GM06990 (cell line): Measurements from ENCODE around the gene GRK1.

ENCODE experiments used
- DNase-seq: peaks from one replicate; pipeline ENCODE4 v3.0.0-alpha.2; 2011; ENCODE audit not compliant: insufficient read length; ENCODE audit errors: extremely low read depth
- H3K27me3 ChIP-seq: replicated peaks from 2 replicates; pipeline ENCODE4 v1.6.0; 2011; ENCODE audit warnings: low read length; ENCODE audit not compliant: control insufficient read depth, insufficient read depth
- H3K36me3 ChIP-seq: 2 replicates; pipeline ENCODE4 v1.5.1; 2011; ENCODE audit warnings: low read length; ENCODE audit not compliant: control insufficient read depth, insufficient read depth
- H3K4me3 ChIP-seq: replicated peaks from 2 replicates; pipeline ENCODE4 v1.5.1; 2011; ENCODE audit warnings: low read depth, mild to moderate bottlenecking, control low read depth, low read length
- TF ChIP-seq, protein P1 (sequence below): IDR thresholded peaks from 2 replicates; pipeline ENCODE4 v1.5.1; 2011; ENCODE audit warnings: low read length, control low read depth, mild to moderate bottlenecking, inconsistent platforms; ENCODE audit not compliant: insufficient read depth, poor library complexity, severe bottlenecking

The GRK1 gene

DNA sequence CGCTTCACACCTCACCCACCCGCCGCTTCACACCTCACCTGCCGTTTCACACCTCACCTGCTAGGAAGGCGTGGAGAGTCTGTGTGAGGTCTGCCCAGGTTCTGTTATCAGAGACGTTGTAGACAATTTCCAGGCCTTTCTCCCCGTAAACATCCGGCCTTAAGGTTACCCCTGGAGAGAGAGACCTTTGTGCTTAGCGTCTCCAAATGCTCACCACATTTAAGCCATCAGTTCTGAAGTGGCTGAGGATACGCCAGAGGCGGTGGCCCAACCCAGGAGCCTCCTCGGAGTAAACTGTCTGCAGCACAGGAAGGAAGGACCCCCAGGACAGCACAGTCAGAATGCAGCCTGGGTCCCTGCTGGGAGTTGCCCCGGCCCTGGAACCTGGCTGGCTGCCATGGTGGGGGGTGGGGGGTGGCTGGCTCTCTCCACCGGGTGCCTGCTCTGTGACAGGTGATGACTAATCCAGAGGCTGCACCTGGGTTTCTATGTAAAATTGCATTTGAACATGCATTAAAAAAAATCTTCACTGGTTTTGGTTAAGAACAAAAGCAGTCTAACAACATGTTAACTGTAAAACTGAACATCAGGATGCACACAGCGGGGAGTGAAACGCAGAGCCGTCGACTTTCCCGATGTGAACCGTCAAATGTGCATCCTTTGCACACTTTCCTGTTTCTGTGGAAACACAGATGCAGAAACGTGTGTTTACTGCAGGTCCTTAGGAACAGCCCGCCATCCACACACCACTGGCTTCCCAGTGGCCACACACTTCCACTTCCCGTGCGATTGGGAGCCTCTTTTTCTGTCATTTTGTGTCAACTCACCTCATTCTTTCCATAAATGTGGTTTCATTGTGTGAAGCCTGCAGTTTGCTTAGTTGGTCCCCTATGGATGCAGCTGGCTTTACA, 13.5 kb upstream of the GRK1 start:
- Histone ChIP-seq H3K27me3 (no peaks in the 10 kb centered on the region), H3K4me3 (no peak overlapping the region), H3K36me3 (no peaks in the 10 kb centered on the region)
- TF ChIP-seq, protein P1, sequence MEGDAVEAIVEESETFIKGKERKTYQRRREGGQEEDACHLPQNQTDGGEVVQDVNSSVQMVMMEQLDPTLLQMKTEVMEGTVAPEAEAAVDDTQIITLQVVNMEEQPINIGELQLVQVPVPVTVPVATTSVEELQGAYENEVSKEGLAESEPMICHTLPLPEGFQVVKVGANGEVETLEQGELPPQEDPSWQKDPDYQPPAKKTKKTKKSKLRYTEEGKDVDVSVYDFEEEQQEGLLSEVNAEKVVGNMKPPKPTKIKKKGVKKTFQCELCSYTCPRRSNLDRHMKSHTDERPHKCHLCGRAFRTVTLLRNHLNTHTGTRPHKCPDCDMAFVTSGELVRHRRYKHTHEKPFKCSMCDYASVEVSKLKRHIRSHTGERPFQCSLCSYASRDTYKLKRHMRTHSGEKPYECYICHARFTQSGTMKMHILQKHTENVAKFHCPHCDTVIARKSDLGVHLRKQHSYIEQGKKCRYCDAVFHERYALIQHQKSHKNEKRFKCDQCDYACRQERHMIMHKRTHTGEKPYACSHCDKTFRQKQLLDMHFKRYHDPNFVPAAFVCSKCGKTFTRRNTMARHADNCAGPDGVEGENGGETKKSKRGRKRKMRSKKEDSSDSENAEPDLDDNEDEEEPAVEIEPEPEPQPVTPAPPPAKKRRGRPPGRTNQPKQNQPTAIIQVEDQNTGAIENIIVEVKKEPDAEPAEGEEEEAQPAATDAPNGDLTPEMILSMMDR: no peak
- DNase-seq: no peak

DNA sequence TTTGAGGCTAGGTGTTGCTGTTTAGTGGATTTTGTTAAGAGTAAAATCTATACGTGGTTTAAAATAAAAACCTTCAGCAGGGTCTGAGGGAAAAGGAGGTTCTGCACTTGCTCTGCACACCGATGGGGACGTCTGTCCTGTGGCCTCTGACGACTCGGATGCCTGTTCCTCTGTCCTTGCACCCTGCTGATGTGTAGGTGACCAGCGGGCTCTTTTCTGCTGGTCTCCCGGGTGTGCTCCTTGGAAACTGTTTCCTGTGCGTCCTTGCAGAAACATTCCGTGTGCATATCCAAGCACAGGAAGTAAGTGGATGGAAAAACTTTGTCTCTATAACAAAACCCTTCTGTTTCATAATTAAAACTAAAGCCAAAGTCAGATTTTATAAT, 12.9 kb upstream of the GRK1 start:
- Histone ChIP-seq H3K27me3 (no peaks in the 10 kb centered on the region), H3K4me3 (no peak overlapping the region), H3K36me3 (no peaks in the 10 kb centered on the region)
- no peak for DNase-seq
- TF ChIP-seq, protein P1: no peak

DNA sequence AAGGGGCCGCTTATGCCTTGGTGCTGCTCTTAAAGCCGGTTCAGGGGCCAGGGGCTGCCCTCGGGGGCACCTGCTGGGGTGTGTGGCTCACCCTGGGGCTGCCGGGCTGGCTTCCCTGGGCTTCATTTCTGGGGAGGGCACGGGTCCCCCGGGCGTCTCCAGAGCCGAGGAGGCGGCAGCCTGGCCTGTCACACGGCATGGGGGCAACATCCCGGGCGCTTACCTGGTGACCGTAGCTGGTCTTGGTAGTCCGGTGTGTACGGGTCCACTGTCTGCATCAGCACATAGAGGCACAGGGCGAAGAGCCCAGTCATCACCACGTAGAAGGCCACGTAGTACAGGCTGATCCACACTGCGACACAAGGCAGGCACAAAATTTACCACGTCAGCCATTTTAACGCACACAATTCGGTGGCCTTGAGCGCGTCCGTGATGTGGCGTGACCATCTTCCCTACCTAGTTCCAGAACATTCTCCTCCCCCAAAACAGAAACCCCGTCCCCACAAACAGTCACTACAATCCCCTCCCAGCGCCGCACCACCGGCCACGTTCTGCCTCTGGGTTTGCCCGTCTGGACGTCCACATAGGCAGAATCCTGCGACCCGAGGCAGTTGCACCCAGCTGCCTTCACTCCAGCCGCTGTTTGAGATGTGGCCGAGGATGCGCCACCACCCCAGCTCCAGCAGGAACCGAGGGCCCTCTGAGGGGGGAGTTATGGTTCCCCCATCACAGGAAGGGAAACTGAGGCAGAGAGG, 12.3 kb upstream of the GRK1 start:
- TF ChIP-seq, protein P1: no peak

DNA sequence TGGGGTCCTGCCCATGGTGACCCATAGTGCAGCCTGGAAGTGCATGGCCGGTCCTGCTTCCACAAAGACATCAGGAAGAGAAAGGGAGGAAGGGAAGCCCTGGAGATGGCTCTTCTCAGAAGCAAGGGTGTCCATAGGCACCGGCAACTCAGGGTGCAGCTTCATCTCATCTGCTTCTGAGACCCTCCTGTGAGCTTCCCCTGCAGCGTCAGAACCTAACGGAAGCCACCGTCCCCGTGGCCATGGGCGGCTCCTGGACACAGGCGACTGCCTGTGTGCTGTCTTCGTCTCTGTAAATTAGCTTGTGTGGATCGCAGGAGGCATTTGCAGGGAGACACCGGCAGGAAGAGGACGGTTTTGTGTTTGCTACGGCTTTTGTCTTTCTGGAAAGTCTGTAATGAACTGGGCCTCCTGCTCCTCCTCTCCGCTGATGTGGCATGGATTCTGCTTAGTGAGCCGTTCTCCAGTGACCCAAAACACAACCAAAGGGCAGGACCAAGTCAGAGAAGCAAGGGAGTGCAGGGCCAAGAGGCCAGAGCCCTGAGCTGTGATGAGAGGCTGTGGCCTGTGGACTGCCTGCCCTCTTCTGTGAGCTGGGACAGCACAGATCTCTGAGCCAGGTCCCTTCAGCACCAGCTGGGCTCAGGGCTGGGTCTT, 11.5 kb upstream of the GRK1 start:
- DNase-seq: no peak
- no peak overlapping the region for H3K4me3 ChIP-seq
- TF ChIP-seq, protein P1: no peak
- H3K36me3 ChIP-seq: no peaks in the 10 kb centered on the region
- H3K27me3 ChIP-seq: no peaks in the 10 kb centered on the region

More for the DNA sequence above, 12.3 kb upstream of the GRK1 start:
- no peak overlapping the region for H3K4me3 ChIP-seq
- H3K27me3 ChIP-seq: no peaks in the 10 kb centered on the region
- H3K36me3 ChIP-seq: no peaks in the 10 kb centered on the region
- no peak for DNase-seq

DNA sequence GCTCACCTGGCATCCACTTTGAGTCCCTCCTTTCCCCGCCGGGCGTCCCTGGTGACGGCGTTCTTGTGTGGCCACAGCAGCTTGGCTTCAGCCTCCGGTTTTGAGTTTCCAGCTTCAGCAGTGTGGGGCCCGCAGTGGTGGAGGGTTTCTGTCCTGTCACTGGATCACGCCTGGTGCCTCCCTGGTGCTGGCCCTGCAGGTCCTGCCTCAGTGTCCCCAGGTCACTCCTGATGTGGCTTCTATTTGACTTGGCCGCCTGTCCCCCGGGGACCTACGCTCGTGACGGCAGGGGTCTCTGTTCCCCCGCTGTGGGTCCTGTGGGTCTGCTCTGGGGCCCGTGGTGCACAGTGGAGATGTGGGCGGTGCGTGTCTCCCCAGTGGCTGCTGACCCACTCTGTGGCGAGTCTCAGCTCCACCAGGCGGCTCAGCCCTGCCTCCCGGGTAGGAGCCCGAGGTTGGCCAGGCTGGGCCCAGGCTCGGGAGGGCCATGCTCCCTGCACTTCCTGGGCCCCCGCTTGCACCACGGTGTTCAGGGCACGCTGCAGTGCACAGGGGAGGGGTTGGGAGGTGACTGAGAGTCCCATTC, 10.9 kb upstream of the GRK1 start:
- Histone ChIP-seq H3K4me3 (no peak overlapping the region), H3K36me3 (no peaks in the 10 kb centered on the region), H3K27me3 (no peaks in the 10 kb centered on the region)
- TF ChIP-seq, protein P1: no peak
- no peak for DNase-seq
